T-cell (primary cell): ENCODE results near the gene DIP2C. TPM values are rescaled to one million over a fixed set of nuclear protein-coding genes. Genes with fewer than 3 reads are reported as not detected.

Experiments used
- ATAC-seq, 4 experiments: fragments of 200-7000 bp in 3 of 4; fragments of 150-1000 bp in 1 of 4; cut with Tn5 transposase; replicated peaks in 1 of 4; 1 replicate in 3 of 4; 2 replicates in 1 of 4; pipeline ENCODE4 v1.10.0; 2021; ENCODE audit warnings: moderate library complexity in 3 of 4, mild to moderate bottlenecking in 2 of 4, moderate number of reproducible peaks in 1 of 4
- CTCF ChIA-PET, 2 donors: fragments of 300-600 bp; sonication (Branson Sonifier 250); formaldehyde crosslinking; loops; one replicate each; lab custom pipeline; 2022; ENCODE audit warnings: antibody characterized with exemption in 2 of 2; lab: Charles Lee
- POLR2A ChIA-PET, 2 donors: fragments of 300-600 bp; sonication (Branson Sonifier 250); formaldehyde crosslinking; loops; one replicate each; lab custom pipeline; 2022; ENCODE audit warnings: antibody characterized with exemption in 2 of 2; lab: Charles Lee
- DNase-seq, 35 experiments: peaks; one replicate each; pipeline versions ENCODE4 v3.0.0 to v3.0.0-alpha.2; 2013 to 2023
- H3K27ac ChIP-seq: one replicate; pipeline ENCODE4 v1.5.1; 2013; ENCODE audit warnings: low read length
- H3K27me3 ChIP-seq, 2 experiments: replicated peaks in 1 of 2; 1 replicate in 1 of 2; 2 replicates in 1 of 2; pipeline versions ENCODE4 v1.6.1 to v1.7.0; 2013; ENCODE audit warnings: low read length in 1 of 2, mixed read lengths in 1 of 2; ENCODE audit not compliant: control insufficient read depth in 2 of 2, insufficient read depth in 2 of 2; ENCODE audit errors: extremely low read depth in 1 of 2
- H3K36me3 ChIP-seq, 2 donors: 1 replicate in 1 of 2; 2 replicates in 1 of 2; pipeline versions ENCODE4 v1.6.1 to v1.7.0; 2013; ENCODE audit warnings: low read length in 1 of 2; ENCODE audit not compliant: control insufficient read depth in 2 of 2, insufficient read depth in 1 of 2; ENCODE audit errors: extremely low read depth in 1 of 2
- H3K4me1 ChIP-seq, 2 experiments: 1 replicate in 1 of 2; 2 replicates in 1 of 2; pipeline versions ENCODE4 v1.6.1 to v1.7.0; 2013; ENCODE audit warnings: low read length in 2 of 2, mixed read lengths in 1 of 2; ENCODE audit not compliant: insufficient read depth in 2 of 2, control insufficient read depth in 1 of 2; ENCODE audit errors: extremely low read depth in 1 of 2
- H3K4me3 ChIP-seq, 2 donors: 1 replicate in 1 of 2; 2 replicates in 1 of 2; pipeline versions ENCODE4 v1.5.1 to v1.7.0; 2013; ENCODE audit warnings: mild to moderate bottlenecking in 2 of 2, low read length in 1 of 2, moderate library complexity in 1 of 2; ENCODE audit not compliant: control insufficient read depth in 1 of 2; ENCODE audit errors: extremely low read depth in 1 of 2
- H3K9me3 ChIP-seq: 2 replicates; pipeline ENCODE4 v1.7.0; 2013
- H3K27ac Mint-ChIP-seq, 2 donors: one replicate each; pipeline ENCODE4 v1.8.0; 2020 to 2021; ENCODE audit warnings: mild to moderate bottlenecking in 2 of 2, mixed read lengths in 2 of 2
- H3K27me3 Mint-ChIP-seq, 2 donors: one replicate each; pipeline ENCODE4 v1.8.0; 2021 to 2022; ENCODE audit warnings: mixed read lengths in 2 of 2
- H3K36me3 Mint-ChIP-seq: one replicate; pipeline ENCODE4 v1.8.0; 2021; ENCODE audit warnings: mixed read lengths
- H3K4me1 Mint-ChIP-seq, 3 donors: one replicate each; pipeline ENCODE4 v1.8.0; 2020 to 2022; ENCODE audit warnings: mixed read lengths in 3 of 3, mild to moderate bottlenecking in 1 of 3
- H3K4me3 Mint-ChIP-seq, 3 donors: one replicate each; pipeline ENCODE4 v1.8.0; 2020 to 2022; ENCODE audit warnings: mild to moderate bottlenecking in 3 of 3, mixed read lengths in 3 of 3, moderate library complexity in 3 of 3
- H3K9me3 Mint-ChIP-seq, 3 donors: one replicate each; pipeline ENCODE4 v1.8.0; 2020 to 2022; ENCODE audit warnings: mixed read lengths in 3 of 3
- WGBS: methylation state at CpG from one replicate; pipeline ENCODE4 v1.1.5; 2013; ENCODE audit warnings: missing lambda C conversion rate; ENCODE audit not compliant: insufficient coverage; 5-methylcytosine and 5-hydroxymethylcytosine counted together
- total RNA-seq, 35 experiments: library from RNA in 6 of 35; stranded (reverse) in 6 of 35; fragments of 120-200 nt in 1 of 35; gene quantifications; one replicate each; pipeline versions ENCODE4 v1.2.1 to v1.2.4 and lab custom pipeline; 2013 to 2026

DIP2C gene
- total RNA-seq, 5 donors from 2014 or later (not counting 1 experiment from before 2014, with no cell fraction given), result 2.7 to 7.4 (median 4.5) TPM

GRCh38 chr10:551373-552252 is 137.9 kb downstream of the DIP2C start:
- ChIA-PET CTCF (no interaction called here), POLR2A (no interaction called here)
- ATAC-seq (no peak), DNase-seq (no peak)
- WGBS, result 76% methylated on average over 15 of the region's 19 CpGs
- no peaks in the 10 kb centered on the region for H3K9me3 ChIP-seq
- H3K27ac ChIP-seq, result no peak overlapping the region
- H3K4me3 Mint-ChIP-seq, result no peak overlapping the region
- H3K27ac Mint-ChIP-seq, result no peak overlapping the region
- H3K36me3 Mint-ChIP-seq, result no peaks in the 10 kb centered on the region
- H3K4me3 ChIP-seq, result no peak overlapping the region
- peaks cover 0 to 41% of the 10 kb centered on the region in 2 experiments for H3K27me3 ChIP-seq
- H3K9me3 Mint-ChIP-seq, result no peaks in the 10 kb centered on the region
- H3K36me3 ChIP-seq, result no peaks in the 10 kb centered on the region
- peaks cover 0 to 4% (median 0%) of the 10 kb centered on the region in 3 donors for H3K4me1 Mint-ChIP-seq
- no peaks in the 10 kb centered on the region for H3K4me1 ChIP-seq
- peaks cover 17 to 45% of the 10 kb centered on the region in 2 donors for H3K27me3 Mint-ChIP-seq

DNA sequence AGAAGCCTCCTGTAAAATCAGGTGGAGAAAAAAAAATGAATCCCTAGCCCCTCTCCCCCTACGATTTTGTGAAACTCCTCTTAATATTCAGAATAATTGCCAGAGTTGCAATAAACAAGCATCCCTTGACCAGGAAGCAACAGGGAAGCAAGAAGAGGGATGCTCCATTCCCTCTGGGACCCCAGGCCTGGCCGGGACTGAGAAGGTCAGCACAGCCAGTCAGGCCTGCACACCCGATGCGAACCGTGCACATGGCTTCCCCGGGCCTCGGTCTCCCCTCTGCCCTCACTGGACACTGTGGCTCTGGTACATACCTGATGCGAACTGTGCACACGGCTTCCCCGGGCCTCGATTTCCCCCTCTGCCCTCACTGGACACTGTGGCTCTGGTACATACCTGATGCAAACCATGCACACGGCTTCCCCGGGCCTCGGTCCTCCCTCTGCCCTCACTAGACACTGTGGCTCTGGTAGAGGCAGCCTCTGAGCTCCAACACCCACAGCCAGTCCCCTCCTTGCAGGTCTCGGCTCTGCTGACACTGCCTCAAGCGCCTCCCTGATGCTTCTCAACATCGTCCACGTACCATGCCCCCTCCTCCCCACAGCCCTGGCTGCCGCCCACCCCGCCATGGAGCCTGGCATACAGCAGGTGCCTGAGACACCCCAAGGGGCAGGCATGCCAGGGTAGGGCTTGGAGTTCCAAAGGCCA is 138.6 kb downstream of the DIP2C start:
- WGBS, result 88% methylated on average over 17 of the region's 20 CpGs
- H3K36me3 Mint-ChIP-seq, result no peaks in the 10 kb centered on the region
- Histone ChIP-seq H3K36me3 (no peaks in the 10 kb centered on the region), H3K27ac (no peak overlapping the region), H3K4me1 (no peaks in the 10 kb centered on the region), H3K27me3 (peaks cover 0 to 40% of the 10 kb centered on the region in 2 experiments), H3K9me3 (no peaks in the 10 kb centered on the region), H3K4me3 (no peak overlapping the region)
- ChIA-PET CTCF (no interaction called here), POLR2A (no interaction called here)
- H3K4me1 Mint-ChIP-seq, result no peaks in the 10 kb centered on the region
- ATAC-seq, result no peak
- H3K27ac Mint-ChIP-seq, result peak overlapping the region in 1 of 2 donors; percentile 61
- no peaks in the 10 kb centered on the region for H3K9me3 Mint-ChIP-seq
- H3K4me3 Mint-ChIP-seq, result no peak overlapping the region
- no peak for DNase-seq
- peaks cover 12 to 48% of the 10 kb centered on the region in 2 donors for H3K27me3 Mint-ChIP-seq

DNA sequence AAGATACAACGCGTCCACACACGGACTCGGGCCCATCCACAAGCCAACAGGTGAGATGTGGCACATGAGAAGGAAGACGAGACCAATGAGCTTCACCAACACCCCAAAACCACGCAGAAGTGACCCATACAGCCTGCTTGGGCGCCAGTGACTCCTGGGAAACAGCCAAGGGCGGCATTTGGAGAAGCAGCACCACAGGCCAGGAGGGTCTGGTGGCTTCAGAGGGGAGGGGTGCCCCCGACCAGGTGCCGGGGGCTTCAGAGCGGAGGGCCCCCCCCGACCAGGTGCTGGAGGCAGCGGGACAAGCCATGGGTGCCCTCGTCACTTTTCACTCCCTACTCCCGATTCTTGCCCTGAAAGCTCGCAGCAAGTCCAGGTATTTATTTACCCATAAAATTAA is 140.1 kb downstream of the DIP2C start:
- no peaks in the 10 kb centered on the region for H3K36me3 ChIP-seq
- no peaks in the 10 kb centered on the region for H3K36me3 Mint-ChIP-seq
- CTCF ChIA-PET, result interaction anchor here in 1 of 2 donors (0.6 kb wide), 1 partner anchor 32 kb away, joined by 4 read pairs; no protein-coding TSS in a partner anchor
- no peaks in the 10 kb centered on the region for H3K4me1 ChIP-seq
- no peak overlapping the region for H3K4me3 ChIP-seq
- H3K4me3 Mint-ChIP-seq, result no peak overlapping the region
- H3K27ac Mint-ChIP-seq, result no peak overlapping the region
- 82% methylated on average over 4 of the region's 16 CpGs for WGBS
- POLR2A ChIA-PET, result no interaction called here
- no peaks in the 10 kb centered on the region for H3K9me3 Mint-ChIP-seq
- no peak overlapping the region for H3K27ac ChIP-seq
- H3K27me3 ChIP-seq, result peaks cover 0 to 39% of the 10 kb centered on the region in 2 experiments
- H3K4me1 Mint-ChIP-seq, result no peaks in the 10 kb centered on the region
- DNase-seq, result no peak
- no peaks in the 10 kb centered on the region for H3K9me3 ChIP-seq
- no peak for ATAC-seq
- peaks cover 9 to 44% of the 10 kb centered on the region in 2 donors for H3K27me3 Mint-ChIP-seq

- Mint-ChIP-seq H3K27me3 (peaks cover 11 to 43% of the 10 kb centered on the region in 2 donors), H3K9me3 (no peaks in the 10 kb centered on the region), H3K4me3 (no peak overlapping the region), H3K36me3 (no peaks in the 10 kb centered on the region), H3K4me1 (no peaks in the 10 kb centered on the region), H3K27ac (no peak overlapping the region)
- 64% methylated on average over 11 of the region's 17 CpGs for WGBS
- POLR2A ChIA-PET, result no interaction called here
- H3K9me3 ChIP-seq, result no peaks in the 10 kb centered on the region
- CTCF ChIA-PET, result no interaction called here
- no peak overlapping the region for H3K27ac ChIP-seq
- H3K4me3 ChIP-seq, result no peak overlapping the region
- DNase-seq (no peak), ATAC-seq (no peak)
- no peaks in the 10 kb centered on the region for H3K36me3 ChIP-seq
- H3K4me1 ChIP-seq, result no peaks in the 10 kb centered on the region
- peaks cover 0 to 39% of the 10 kb centered on the region in 2 experiments for H3K27me3 ChIP-seq
Measured at GRCh38 chr10:548238-548901, 141.1 kb downstream of the DIP2C start.

GRCh38 chr10:547591-548081 is 141.8 kb downstream of the DIP2C start:
- no peak overlapping the region for H3K27ac Mint-ChIP-seq
- no peaks in the 10 kb centered on the region for H3K36me3 Mint-ChIP-seq
- peaks cover 0 to 36% of the 10 kb centered on the region in 2 experiments for H3K27me3 ChIP-seq
- no peak overlapping the region for H3K4me3 ChIP-seq
- no peaks in the 10 kb centered on the region for H3K4me1 ChIP-seq
- H3K9me3 Mint-ChIP-seq, result no peaks in the 10 kb centered on the region
- H3K4me1 Mint-ChIP-seq, result no peaks in the 10 kb centered on the region
- H3K27me3 Mint-ChIP-seq, result peaks cover 18 to 43% of the 10 kb centered on the region in 2 donors
- CTCF ChIA-PET, result no interaction called here
- no peaks in the 10 kb centered on the region for H3K36me3 ChIP-seq
- POLR2A ChIA-PET, result no interaction called here
- 79% methylated on average over 6 of the region's 6 CpGs for WGBS
- H3K4me3 Mint-ChIP-seq, result no peak overlapping the region
- DNase-seq (no peak), ATAC-seq (no peak)
- H3K9me3 ChIP-seq, result no peaks in the 10 kb centered on the region
- H3K27ac ChIP-seq, result no peak overlapping the region

GRCh38 chr10:546971-547590 is 142.4 kb downstream of the DIP2C start:
- ATAC-seq (no peak), DNase-seq (no peak)
- Histone ChIP-seq H3K27me3 (peaks cover 0 to 41% of the 10 kb centered on the region in 2 experiments), H3K27ac (no peak overlapping the region), H3K9me3 (no peaks in the 10 kb centered on the region), H3K36me3 (no peaks in the 10 kb centered on the region), H3K4me1 (no peaks in the 10 kb centered on the region), H3K4me3 (no peak overlapping the region)
- POLR2A ChIA-PET, result no interaction called here
- Mint-ChIP-seq H3K4me1 (no peaks in the 10 kb centered on the region), H3K27ac (no peak overlapping the region), H3K36me3 (no peaks in the 10 kb centered on the region), H3K27me3 (peaks cover 21 to 48% of the 10 kb centered on the region in 2 donors), H3K9me3 (no peaks in the 10 kb centered on the region), H3K4me3 (no peak overlapping the region)
- WGBS, result 23% methylated on average over 5 of the region's 10 CpGs
- CTCF ChIA-PET, result no interaction called here
